ENCODE data around the gene NDUFA13. TPM values are rescaled to one million over a fixed set of nuclear protein-coding genes. Genes with fewer than 3 reads are reported as not detected.

NDUFA13 gene
- total RNA-seq, 1 donor from 2014 or later, result 218 TPM

DNA sequence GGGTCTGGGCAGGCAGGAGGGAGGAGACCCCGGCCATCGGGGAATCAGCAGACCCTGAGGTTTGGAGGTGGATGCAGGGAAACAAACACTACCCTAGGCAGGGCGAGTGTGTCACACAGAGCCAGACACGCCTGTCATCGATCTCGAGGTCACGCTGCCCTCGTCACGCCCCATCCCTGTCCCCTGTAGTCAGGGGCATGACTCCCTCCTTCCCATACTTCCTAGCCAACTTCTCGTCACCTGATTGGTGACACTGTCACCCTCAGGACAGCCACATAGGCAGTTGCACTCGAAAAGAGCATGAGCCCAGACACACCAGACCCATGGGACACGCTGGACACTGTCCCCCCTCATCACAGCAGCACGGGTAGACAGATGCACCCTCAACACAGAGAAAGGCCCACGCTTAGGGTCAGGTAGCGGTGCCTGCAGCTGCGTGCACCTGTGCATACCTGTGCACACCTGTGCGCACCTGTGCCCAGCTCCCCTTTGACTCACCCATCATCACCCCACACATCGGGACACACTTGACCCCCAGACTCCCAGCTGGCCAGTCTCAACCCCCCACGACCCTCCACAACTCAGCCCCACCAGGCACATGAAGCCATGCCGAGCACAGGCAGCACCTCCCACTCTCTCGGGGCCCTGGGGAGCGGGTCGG is 33.9 kb downstream of the NDUFA13 start:
- no peaks in the 10 kb centered on the region for H3K36me3 ChIP-seq
- H3K9me3 ChIP-seq, result no peaks in the 10 kb centered on the region
- no peak for DNase-seq
- no peaks in the 10 kb centered on the region for H3K4me1 ChIP-seq
- no peak overlapping the region for H3K4me3 ChIP-seq
- TF ChIP-seq, protein P1, sequence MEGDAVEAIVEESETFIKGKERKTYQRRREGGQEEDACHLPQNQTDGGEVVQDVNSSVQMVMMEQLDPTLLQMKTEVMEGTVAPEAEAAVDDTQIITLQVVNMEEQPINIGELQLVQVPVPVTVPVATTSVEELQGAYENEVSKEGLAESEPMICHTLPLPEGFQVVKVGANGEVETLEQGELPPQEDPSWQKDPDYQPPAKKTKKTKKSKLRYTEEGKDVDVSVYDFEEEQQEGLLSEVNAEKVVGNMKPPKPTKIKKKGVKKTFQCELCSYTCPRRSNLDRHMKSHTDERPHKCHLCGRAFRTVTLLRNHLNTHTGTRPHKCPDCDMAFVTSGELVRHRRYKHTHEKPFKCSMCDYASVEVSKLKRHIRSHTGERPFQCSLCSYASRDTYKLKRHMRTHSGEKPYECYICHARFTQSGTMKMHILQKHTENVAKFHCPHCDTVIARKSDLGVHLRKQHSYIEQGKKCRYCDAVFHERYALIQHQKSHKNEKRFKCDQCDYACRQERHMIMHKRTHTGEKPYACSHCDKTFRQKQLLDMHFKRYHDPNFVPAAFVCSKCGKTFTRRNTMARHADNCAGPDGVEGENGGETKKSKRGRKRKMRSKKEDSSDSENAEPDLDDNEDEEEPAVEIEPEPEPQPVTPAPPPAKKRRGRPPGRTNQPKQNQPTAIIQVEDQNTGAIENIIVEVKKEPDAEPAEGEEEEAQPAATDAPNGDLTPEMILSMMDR (IDR thresholded peaks at IDR 0.05), result no peak
- intact Hi-C loops (cut with DNase I), result no loop called here
- no peak overlapping the region for H3K27ac ChIP-seq
- H3K27me3 ChIP-seq (ENCODE audit: low read depth), result peaks cover 29% of the 10 kb centered on the region
- no peak for ATAC-seq

DNA sequence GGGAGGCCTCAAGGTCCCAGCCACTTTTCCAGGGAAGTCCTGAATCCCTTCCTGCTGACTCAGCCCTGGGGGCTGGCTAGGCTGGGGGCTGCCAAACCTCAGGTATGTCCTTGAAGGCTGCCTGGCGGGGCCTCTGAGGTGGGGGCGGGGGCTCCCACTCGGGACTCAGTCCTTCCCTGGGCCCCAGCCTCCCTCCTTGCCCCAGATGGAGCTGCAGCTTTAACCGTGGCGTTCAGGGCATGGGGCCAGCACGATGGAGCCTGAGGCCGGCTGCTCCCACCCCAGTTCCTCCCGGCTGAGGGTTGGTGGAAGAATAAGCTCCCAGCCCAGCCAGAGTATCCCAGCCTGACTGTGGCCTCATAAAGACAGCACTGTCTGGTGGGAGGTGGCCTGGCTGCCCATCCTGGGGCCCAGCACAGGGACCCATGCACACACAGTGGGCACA is 34.5 kb downstream of the NDUFA13 start:
- intact Hi-C loops (cut with DNase I), result no loop called here
- no peaks in the 10 kb centered on the region for H3K36me3 ChIP-seq
- DNase-seq (no peak), ATAC-seq (no peak)
- H3K9me3 ChIP-seq, result no peaks in the 10 kb centered on the region
- no peaks in the 10 kb centered on the region for H3K4me1 ChIP-seq
- no peak overlapping the region for H3K4me3 ChIP-seq
- peaks cover 32% of the 10 kb centered on the region for H3K27me3 ChIP-seq (ENCODE audit: low read depth)
- TF ChIP-seq, protein P1 (IDR thresholded peaks at IDR 0.05), result no peak
- no peak overlapping the region for H3K27ac ChIP-seq

DNA sequence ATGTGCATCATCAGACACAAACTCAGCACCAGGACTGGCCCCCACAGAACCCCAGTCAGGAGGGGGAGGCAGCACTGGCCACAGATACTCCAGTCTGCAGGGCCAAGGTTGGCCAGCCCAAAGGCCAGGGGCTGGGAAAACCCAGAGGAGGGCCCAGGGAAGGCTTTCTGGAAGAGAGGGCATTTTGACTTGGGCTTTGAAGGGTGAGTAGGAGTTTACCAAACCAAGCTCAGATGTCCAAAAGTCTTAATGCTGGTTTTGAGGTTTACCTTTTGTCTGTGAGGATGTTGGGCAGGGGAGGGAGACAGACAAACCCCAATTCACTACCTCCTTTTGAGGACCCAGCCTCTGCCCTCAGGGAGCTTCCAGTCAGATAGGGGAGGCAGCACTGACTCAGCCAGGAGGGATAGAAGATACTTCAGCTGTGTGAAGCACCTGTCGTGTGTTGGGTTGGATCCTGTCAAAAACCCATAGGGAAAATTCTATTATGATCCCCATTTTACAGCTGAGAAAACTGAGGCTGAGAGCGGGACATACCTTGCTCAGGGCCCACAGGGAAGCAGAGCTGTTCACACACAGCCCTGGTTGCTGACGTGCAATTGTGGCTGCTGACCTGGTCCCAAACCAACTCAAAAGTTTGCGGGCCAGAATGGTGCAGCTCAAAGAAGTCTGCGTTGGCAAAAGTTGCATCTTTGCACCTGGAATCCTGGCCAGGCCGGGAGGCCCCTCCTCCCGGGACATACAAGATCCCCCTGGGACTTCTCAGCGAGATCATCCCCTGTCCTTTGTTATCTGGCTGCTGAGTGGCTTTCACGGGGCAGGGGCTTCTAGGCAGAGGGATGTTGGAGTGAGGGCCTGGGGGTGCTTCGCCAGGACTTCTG is 35.2 kb downstream of the NDUFA13 start:
- TF ChIP-seq, protein P1 (IDR thresholded peaks at IDR 0.05), result no peak
- H3K27ac ChIP-seq, result no peak overlapping the region
- no peaks in the 10 kb centered on the region for H3K4me1 ChIP-seq
- no peaks in the 10 kb centered on the region for H3K36me3 ChIP-seq
- H3K9me3 ChIP-seq, result no peaks in the 10 kb centered on the region
- H3K4me3 ChIP-seq, result no peak overlapping the region
- ATAC-seq, result no peak
- intact Hi-C loops (cut with DNase I), result no loop called here
- H3K27me3 ChIP-seq (ENCODE audit: low read depth), result peaks cover 31% of the 10 kb centered on the region
- DNase-seq, result no peak

DNA sequence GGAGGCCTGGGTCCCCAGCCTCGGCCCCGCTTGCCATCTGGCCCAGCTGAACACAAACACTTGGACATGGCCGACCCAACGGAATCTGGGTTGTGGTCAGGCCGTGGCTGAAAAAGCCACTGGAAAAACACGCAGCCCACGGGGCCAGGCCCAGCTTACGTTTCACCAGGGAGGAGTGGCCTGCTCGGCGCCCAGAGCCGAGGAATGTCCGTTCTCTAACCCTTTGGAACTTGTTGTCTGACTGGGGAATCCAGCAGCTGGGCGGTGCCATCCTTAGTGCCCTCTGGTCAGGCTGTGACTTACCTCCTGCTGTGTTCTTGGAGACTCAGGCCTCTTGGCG is 35.8 kb downstream of the NDUFA13 start:
- intact Hi-C loops (cut with DNase I), result no loop called here

DNA sequence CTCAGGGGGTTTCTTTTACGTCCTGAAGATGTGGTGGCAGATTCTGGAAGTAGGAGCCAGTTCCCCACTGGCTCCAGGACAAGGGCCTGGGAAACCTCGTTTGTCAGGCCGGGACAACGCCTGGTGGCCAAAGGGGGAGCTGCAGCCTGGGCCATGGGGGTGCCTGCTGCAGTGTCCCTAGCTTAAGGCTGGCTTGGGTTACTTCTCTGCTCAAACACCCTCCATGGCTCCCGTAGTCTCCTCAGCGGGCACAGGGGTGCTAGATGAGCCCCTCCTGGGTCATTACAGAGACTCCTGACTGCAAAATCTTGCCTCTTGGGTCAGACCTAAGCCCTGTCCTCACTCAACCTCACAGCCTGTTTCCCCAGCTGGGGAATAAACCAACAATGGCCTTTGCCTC is 36.8 kb downstream of the NDUFA13 start:
- intact Hi-C loops (cut with DNase I), result no loop called here
- Histone ChIP-seq H3K36me3 (no peaks in the 10 kb centered on the region), H3K27me3 (ENCODE audit: low read depth) (peaks cover 18% of the 10 kb centered on the region), H3K27ac (no peak overlapping the region), H3K4me3 (no peak overlapping the region), H3K4me1 (no peaks in the 10 kb centered on the region), H3K9me3 (no peaks in the 10 kb centered on the region)
- no peak for DNase-seq
- TF ChIP-seq, protein P1 (IDR thresholded peaks at IDR 0.05), result peak; percentile 51
- ATAC-seq, result peak; percentile 25 to 44

More for the DNA sequence above, 35.8 kb downstream of the NDUFA13 start:
- no peaks in the 10 kb centered on the region for H3K36me3 ChIP-seq
- DNase-seq (no peak), ATAC-seq (no peak)
- TF ChIP-seq, protein P1 (IDR thresholded peaks at IDR 0.05), result no peak
- no peaks in the 10 kb centered on the region for H3K9me3 ChIP-seq
- no peak overlapping the region for H3K4me3 ChIP-seq
- H3K27ac ChIP-seq, result no peak overlapping the region
- H3K4me1 ChIP-seq, result no peaks in the 10 kb centered on the region
- H3K27me3 ChIP-seq (ENCODE audit: low read depth), result peaks cover 25% of the 10 kb centered on the region
